Ovary (tissue), 9 donors: Measurements from ENCODE around the gene BICC1. TPM values are rescaled to one million over a fixed set of nuclear protein-coding genes. Genes with fewer than 3 reads are reported as not detected.

Source experiments
- DNase-seq, 5 donors: peaks; one replicate each; pipeline ENCODE4 v3.0.0-alpha.2; 2019 to 2020
- H3K27ac ChIP-seq, 2 donors: fragments of 200-600 bp; one replicate each; pipeline versions ENCODE4 v1.5.1 to v1.8.0; 2019 to 2022
- H3K27me3 ChIP-seq: fragments of 200-600 bp; one replicate; pipeline ENCODE4 v1.8.0; 2022
- H3K36me3 ChIP-seq: fragments of 200-600 bp; sonication (generic); one replicate; pipeline ENCODE4 v1.5.1; 2019
- H3K4me1 ChIP-seq: one replicate; pipeline ENCODE4 v1.8.1; 2013; ENCODE audit warnings: mild to moderate bottlenecking, moderate library complexity; ENCODE audit not compliant: insufficient read depth
- H3K4me3 ChIP-seq: fragments of 200-600 bp; sonication (generic); one replicate; pipeline ENCODE4 v1.5.1; 2017
- H3K9me3 ChIP-seq, 2 donors: fragments of 200-600 bp in 1 of 2; sonication (generic) in 1 of 2; one replicate each; pipeline versions ENCODE4 v1.5.1 to v1.8.1; 2013 to 2019; ENCODE audit warnings: mild to moderate bottlenecking in 1 of 2, moderate library complexity in 1 of 2
- CTCF ChIP-seq, 3 donors: fragments of 450-650 bp in 2 of 3; fragments of 200-600 bp in 1 of 3; IDR thresholded peaks; one replicate each; pipeline versions ENCODE4 v1.5.1 to v1.8.0; 2016 to 2022; ENCODE audit warnings: antibody characterized with exemption in 3 of 3, mild to moderate bottlenecking in 1 of 3
- EP300 ChIP-seq: sonication (generic); formaldehyde crosslinking; IDR thresholded peaks from one replicate; pipeline ENCODE4 v1.6.1; 2017; ENCODE audit warnings: antibody characterized with exemption
- POLR2A ChIP-seq: fragments of 450-650 bp; IDR thresholded peaks from one replicate; pipeline ENCODE4 v1.6.1; 2017; ENCODE audit warnings: antibody characterized with exemption, mild to moderate bottlenecking, moderate library complexity
- WGBS, 3 donors: extraction: QIAGEN DNeasy Blood & Tissue Kit in 1 of 3; methylation state at CpG; one replicate each; pipeline versions ENCODE4 v1.1.5 to v1.1.7; 2013 to 2017; 5-methylcytosine and 5-hydroxymethylcytosine counted together
- intact Hi-C, 4 donors: fragments of 100-400 bp; cut with DNase I; formaldehyde crosslinking; loops; one replicate each; pipeline versions ENCODE4 v1.11.0 to v1.15.1; 2022 to 2023
- polyA plus RNA-seq, 2 donors: library from polyadenylated mRNA; stranded (reverse); fragments of 200-250 nt in 1 of 2; fragments of 350-450 nt in 1 of 2; fragmentation: Illumina TruSeq in 1 of 2; extraction: RNeasy Lipid Tissue Mini Kit (QIAGEN cat#74804) in 1 of 2; gene quantifications; one replicate each; pipeline ENCODE4 v1.2.3, GENCODE V29; 2013 to 2014
- total RNA-seq, 7 donors: library from RNA; depleted of rRNA in 2 of 7; stranded (reverse); fragments of >200 nt in 2 of 7; fragmentation: NEBNext Ultra II Directional in 3 of 7; extraction: Animal tissue kit (Norgen Biotek cat#: 25700) in 3 of 7; gene quantifications; one replicate each; pipeline versions ENCODE4 v1.1.0 to v1.2.4, GENCODE V29; 2016 to 2023
- donor health status: DM: no; HTN: no; CAD: no; lungs with moderate emphysema.
- donor health status: DM: no; HTN: no; CAD: no.
- donor health status: Bipolar disorder and iron deficiency.
- donor health status: DM: yes; HTN: yes; CAD: no.
- donor health status: DM: no; HTN: no; CAD: no.
- donor health status: DM: yes; HTN: yes; CAD: no.

Gene BICC1
- total and polyA plus RNA-seq, 9 donors: 13.6 to 43.4 (median 23.5) TPM

- TF ChIP-seq EP300: no peak
- no peak for TF ChIP-seq POLR2A
- TF ChIP-seq CTCF (IDR thresholded peaks at IDR 0.05): no peak
- Histone ChIP-seq H3K4me3 (no peak overlapping the region), H3K36me3 (no peaks in the 10 kb centered on the region), H3K27me3 (no peaks in the 10 kb centered on the region), H3K4me1 (peaks cover 6% of the 10 kb centered on the region), H3K9me3 (no peaks in the 10 kb centered on the region), H3K27ac (no peak overlapping the region)
- 44 to 54% (median 47%) methylated on average over 4 of the region's 4 CpGs for WGBS, 3 donors
- DNase-seq: peak in 2 of 5 donors; percentile 16 to 23
- intact Hi-C loops: loop anchor here in 1 of 4 donors (10.0 kb wide), 2 partner anchors 162 to 268 kb away; partner anchors contain the start of gene BICC1
Observed at GRCh38 chr10:58782876-58783851, 270.5 kb downstream of the BICC1 start.

DNA sequence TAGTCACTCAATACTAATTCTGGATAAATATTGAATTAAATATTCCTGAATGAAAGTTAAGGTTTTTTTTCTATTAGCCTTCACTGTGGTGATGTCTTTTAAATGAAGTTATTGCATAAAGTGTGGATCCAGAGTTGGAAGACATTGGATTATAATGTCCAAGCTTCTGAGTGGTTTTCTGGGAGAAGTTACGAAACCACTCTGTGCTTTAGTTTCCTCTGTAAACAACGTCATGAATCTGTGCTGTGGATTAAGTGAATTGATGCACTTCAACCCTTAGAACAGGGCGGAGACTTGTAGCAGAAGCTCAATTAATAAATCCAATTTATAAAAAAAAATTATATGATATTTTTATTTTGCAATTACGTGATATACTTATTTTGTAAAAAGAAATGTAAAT, 271.7 kb downstream of the BICC1 start:
- no peaks in the 10 kb centered on the region for H3K36me3 ChIP-seq
- DNase-seq: no peak
- 79 to 93% (median 92%) methylated on average over 4 of the region's 4 CpGs for WGBS, 3 donors
- H3K27me3 ChIP-seq: no peaks in the 10 kb centered on the region
- intact Hi-C loops: loop anchor here in 1 of 4 donors (10.0 kb wide), 2 partner anchors 160 to 270 kb away; partner anchors contain the start of gene BICC1
- TF ChIP-seq EP300 (no peak), CTCF (IDR thresholded peaks at IDR 0.05) (no peak), POLR2A (no peak)
- H3K4me1 ChIP-seq: peaks cover 6% of the 10 kb centered on the region
- no peaks in the 10 kb centered on the region for H3K9me3 ChIP-seq
- no peak overlapping the region for H3K27ac ChIP-seq
- H3K4me3 ChIP-seq: no peak overlapping the region

DNA sequence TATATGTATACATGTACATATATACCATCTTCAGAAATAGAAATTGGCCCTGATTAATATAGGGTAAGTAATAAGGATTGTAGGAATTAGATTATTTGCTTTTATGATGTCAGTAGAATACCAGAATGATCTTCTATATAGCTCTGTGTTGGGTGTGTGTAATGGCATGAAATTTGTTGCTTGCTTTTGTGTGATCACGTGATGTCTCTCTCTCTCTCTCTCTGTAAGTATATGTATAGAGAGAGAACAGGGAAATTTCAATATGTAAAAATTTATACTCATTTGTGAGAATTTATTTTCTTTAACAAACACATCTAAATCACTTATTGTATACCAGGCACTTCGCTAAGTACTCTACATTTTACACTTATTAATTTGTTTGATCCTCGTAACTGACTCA, 272.7 kb downstream of the BICC1 start:
- no peak overlapping the region for H3K27ac ChIP-seq
- H3K4me3 ChIP-seq: no peak overlapping the region
- H3K4me1 ChIP-seq: peaks cover 6% of the 10 kb centered on the region
- intact Hi-C loops: loop anchor here in 1 of 4 donors (10.0 kb wide), 2 partner anchors 159 to 271 kb away; partner anchors contain the start of gene BICC1
- no peak for DNase-seq
- TF ChIP-seq POLR2A (no peak), EP300 (no peak), CTCF (IDR thresholded peaks at IDR 0.05) (no peak)
- H3K27me3 ChIP-seq: no peaks in the 10 kb centered on the region
- WGBS, 3 donors: 94 to 97% (median 95%) methylated on average over 3 of the region's 3 CpGs
- no peaks in the 10 kb centered on the region for H3K36me3 ChIP-seq
- no peaks in the 10 kb centered on the region for H3K9me3 ChIP-seq

- H3K27ac ChIP-seq: no peak overlapping the region
- no peaks in the 10 kb centered on the region for H3K27me3 ChIP-seq
- no peaks in the 10 kb centered on the region for H3K36me3 ChIP-seq
- intact Hi-C loops: no loop called here
- TF ChIP-seq POLR2A: no peak
- TF ChIP-seq EP300: no peak
- TF ChIP-seq CTCF (IDR thresholded peaks at IDR 0.05): no peak
- 68 to 76% (median 70%) methylated on average over 6 of the region's 6 CpGs for WGBS, 3 donors
- no peak overlapping the region for H3K4me3 ChIP-seq
- H3K9me3 ChIP-seq: no peaks in the 10 kb centered on the region
- peaks cover 2% of the 10 kb centered on the region for H3K4me1 ChIP-seq
- no peak for DNase-seq
Observed at GRCh38 chr10:58791137-58791536, 278.5 kb downstream of the BICC1 start.
